Measurements from ENCODE around the gene NFE2L2.

Gene NFE2L2

GRCh38 chr2:177254433-177255226 lies 9.9 kb downstream of the NFE2L2 start:
- TF ChIP-seq CTCF (IDR thresholded peaks at IDR 0.05; ENCODE audit: low read depth, low read length, missing control alignments): peak; percentile 73
- peaks cover 2% of the 10 kb centered on the region for H3K36me3 ChIP-seq (replicated peaks)
- DNase-seq: peak; percentile 38
- H3K4me3 ChIP-seq (ENCODE audit: low read depth, low read length): no peak overlapping the region
- H3K27ac ChIP-seq: no peak overlapping the region
- no peaks in the 10 kb centered on the region for H3K27me3 ChIP-seq (replicated peaks)
- in situ Hi-C loops (cut with HindIII; ENCODE audit: low pct_ligation_motif_present, low sequenced_read_pairs): no loop called here

GRCh38 chr2:177253704-177254103 lies 10.8 kb downstream of the NFE2L2 start:
- DNase-seq: no peak
- Histone ChIP-seq H3K4me3 (ENCODE audit: low read depth, low read length) (no peak overlapping the region), H3K27ac (no peak overlapping the region), H3K36me3 (replicated peaks) (peaks cover under 1% of the 10 kb centered on the region), H3K27me3 (replicated peaks) (no peaks in the 10 kb centered on the region)
- in situ Hi-C loops (cut with HindIII; ENCODE audit: low pct_ligation_motif_present, low sequenced_read_pairs): no loop called here
- no peak for TF ChIP-seq CTCF (IDR thresholded peaks at IDR 0.05; ENCODE audit: low read depth, low read length, missing control alignments)

- H3K27me3 ChIP-seq (replicated peaks): no peaks in the 10 kb centered on the region
- in situ Hi-C loops (cut with HindIII; ENCODE audit: low pct_ligation_motif_present, low sequenced_read_pairs): no loop called here
- H3K4me3 ChIP-seq (ENCODE audit: low read depth, low read length): no peak overlapping the region
- no peaks in the 10 kb centered on the region for H3K36me3 ChIP-seq (replicated peaks)
- DNase-seq: no peak
- TF ChIP-seq CTCF (IDR thresholded peaks at IDR 0.05; ENCODE audit: low read depth, low read length, missing control alignments): no peak
- no peak overlapping the region for H3K27ac ChIP-seq
Observed at GRCh38 chr2:177252808-177253531, 11.6 kb downstream of the NFE2L2 start.

GRCh38 chr2:177251165-177251542 lies 13.4 kb downstream of the NFE2L2 start:
- TF ChIP-seq CTCF (IDR thresholded peaks at IDR 0.05; ENCODE audit: low read depth, low read length, missing control alignments): no peak
- DNase-seq: no peak
- H3K4me3 ChIP-seq (ENCODE audit: low read depth, low read length): no peak overlapping the region
- no peak overlapping the region for H3K27ac ChIP-seq
- H3K36me3 ChIP-seq (replicated peaks): no peaks in the 10 kb centered on the region
- in situ Hi-C loops (cut with HindIII; ENCODE audit: low pct_ligation_motif_present, low sequenced_read_pairs): no loop called here
- H3K27me3 ChIP-seq (replicated peaks): no peaks in the 10 kb centered on the region

GRCh38 chr2:177250461-177250860 lies 14.1 kb downstream of the NFE2L2 start:
- no peaks in the 10 kb centered on the region for H3K36me3 ChIP-seq (replicated peaks)
- no peaks in the 10 kb centered on the region for H3K27me3 ChIP-seq (replicated peaks)
- no peak overlapping the region for H3K4me3 ChIP-seq (ENCODE audit: low read depth, low read length)
- no peak for DNase-seq
- no peak overlapping the region for H3K27ac ChIP-seq
- no peak for TF ChIP-seq CTCF (IDR thresholded peaks at IDR 0.05; ENCODE audit: low read depth, low read length, missing control alignments)
- in situ Hi-C loops (cut with HindIII; ENCODE audit: low pct_ligation_motif_present, low sequenced_read_pairs): no loop called here
